ENCODE data around the gene NTSR1.

DNA sequence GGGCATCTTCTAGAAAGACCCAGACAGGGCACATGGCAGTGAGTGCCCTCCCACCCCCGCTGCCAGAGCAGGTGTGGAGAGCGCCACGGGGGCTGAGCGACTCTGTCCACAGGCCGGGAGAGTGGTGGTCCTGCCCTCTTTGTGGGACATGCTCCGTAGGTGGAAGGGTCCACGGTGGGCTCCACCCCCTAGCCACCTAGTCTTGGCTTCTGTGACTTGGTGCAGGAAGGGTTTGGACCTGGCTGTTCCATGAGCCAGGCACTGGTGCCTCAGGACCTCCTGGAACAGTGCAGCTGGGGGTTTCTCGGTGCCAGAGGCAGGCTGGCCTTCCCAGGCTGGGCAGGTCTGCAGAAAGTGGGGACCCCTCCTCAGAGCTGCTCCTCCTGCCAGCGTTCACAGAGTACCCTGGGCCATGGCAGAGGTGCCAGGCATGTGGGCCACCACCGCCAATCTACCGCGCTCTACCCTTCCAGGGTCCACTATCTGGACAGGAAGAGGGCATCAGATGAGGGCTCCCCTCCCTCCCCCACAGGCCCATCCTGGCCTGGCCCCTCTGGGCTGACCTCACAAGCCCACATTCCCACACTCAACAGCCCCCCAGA, 43.4 kb upstream of the NTSR1 start:
- TF ChIP-seq, protein P1, sequence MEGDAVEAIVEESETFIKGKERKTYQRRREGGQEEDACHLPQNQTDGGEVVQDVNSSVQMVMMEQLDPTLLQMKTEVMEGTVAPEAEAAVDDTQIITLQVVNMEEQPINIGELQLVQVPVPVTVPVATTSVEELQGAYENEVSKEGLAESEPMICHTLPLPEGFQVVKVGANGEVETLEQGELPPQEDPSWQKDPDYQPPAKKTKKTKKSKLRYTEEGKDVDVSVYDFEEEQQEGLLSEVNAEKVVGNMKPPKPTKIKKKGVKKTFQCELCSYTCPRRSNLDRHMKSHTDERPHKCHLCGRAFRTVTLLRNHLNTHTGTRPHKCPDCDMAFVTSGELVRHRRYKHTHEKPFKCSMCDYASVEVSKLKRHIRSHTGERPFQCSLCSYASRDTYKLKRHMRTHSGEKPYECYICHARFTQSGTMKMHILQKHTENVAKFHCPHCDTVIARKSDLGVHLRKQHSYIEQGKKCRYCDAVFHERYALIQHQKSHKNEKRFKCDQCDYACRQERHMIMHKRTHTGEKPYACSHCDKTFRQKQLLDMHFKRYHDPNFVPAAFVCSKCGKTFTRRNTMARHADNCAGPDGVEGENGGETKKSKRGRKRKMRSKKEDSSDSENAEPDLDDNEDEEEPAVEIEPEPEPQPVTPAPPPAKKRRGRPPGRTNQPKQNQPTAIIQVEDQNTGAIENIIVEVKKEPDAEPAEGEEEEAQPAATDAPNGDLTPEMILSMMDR (IDR thresholded peaks at IDR 0.05): no peak
- TF ChIP-seq POLR2A (IDR thresholded peaks at IDR 0.05): no peak
